ENCODE data around the gene NME1. TPM values are rescaled to one million over a fixed set of nuclear protein-coding genes. Genes with fewer than 3 reads are reported as not detected.

NME1 gene
- total RNA-seq, 1 experiment from 2014 or later, result 238 TPM

DNA sequence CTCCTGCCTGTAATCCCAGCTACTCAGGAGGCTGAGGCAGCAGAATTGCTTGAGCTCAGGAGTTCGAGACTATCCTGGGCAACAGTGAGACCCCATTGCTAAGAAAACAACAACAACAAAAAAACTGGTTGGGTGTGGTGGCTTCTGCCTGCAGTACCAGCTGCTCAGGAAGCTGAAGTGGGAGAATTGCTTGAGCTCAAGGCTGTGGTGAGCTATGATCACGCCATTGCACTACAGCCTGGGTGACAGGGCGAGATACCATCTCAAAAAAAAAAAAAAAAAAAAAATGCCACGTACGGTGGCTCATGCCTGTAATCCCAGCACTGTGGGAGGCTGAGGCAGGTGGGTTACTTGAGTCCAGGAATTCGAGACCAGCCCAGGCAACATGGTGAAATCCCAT lies 46.9 kb downstream of the NME1 start (continued):
- TF ChIP-seq ZNF219 (CRISPR knock-in tag; IDR thresholded peaks at IDR 0.05; ENCODE audit: borderline replicate concordance) (no peak), ZNF425 (CRISPR knock-in tag; conservative IDR thresholded peaks at IDR 0.05) (no peak)

DNA sequence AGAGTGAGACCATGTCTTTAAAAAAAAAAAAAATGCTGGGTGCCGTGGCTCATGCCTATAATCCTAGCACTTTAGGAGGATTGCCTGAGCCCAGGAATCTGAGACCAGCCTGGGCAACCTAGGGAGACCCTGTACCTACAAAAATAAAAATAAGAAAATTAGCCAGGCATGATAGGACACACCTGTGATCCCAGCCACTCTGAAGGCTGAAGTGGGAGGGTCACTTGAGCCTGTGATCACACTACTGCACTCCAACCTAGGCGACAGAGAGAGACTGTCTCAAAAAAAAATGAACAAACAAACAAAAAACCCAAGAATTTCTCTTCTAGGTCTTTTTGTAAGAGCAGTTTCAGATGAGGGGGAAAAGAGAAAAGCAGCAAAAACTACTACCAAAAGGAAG lies 47.5 kb downstream of the NME1 start:
- no peak for ATAC-seq
- no peak for TF ChIP-seq CDX4 (CRISPR knock-in tag; IDR thresholded peaks at IDR 0.05; ENCODE audit: borderline replicate concordance)
- no peak for TF ChIP-seq NFATC4 (CRISPR knock-in tag; IDR thresholded peaks at IDR 0.05)
- TF ChIP-seq IRF2 (CRISPR knock-in tag; IDR thresholded peaks at IDR 0.05; ENCODE audit: borderline replicate concordance, low read depth), result no peak
- TF ChIP-seq E2F1 (CRISPR knock-in tag; IDR thresholded peaks at IDR 0.05), result no peak
- TF ChIP-seq JAZF1 (CRISPR knock-in tag; IDR thresholded peaks at IDR 0.05), result no peak
- TF ChIP-seq FOXJ3 (CRISPR knock-in tag; IDR thresholded peaks at IDR 0.05; ENCODE audit: borderline replicate concordance), result no peak
- TF ChIP-seq ATF6 (CRISPR knock-in tag; IDR thresholded peaks at IDR 0.05), result no peak
- TF ChIP-seq ATF1 (CRISPR knock-in tag; IDR thresholded peaks at IDR 0.05), result no peak
- no peak for TF ChIP-seq CREM (CRISPR knock-in tag; IDR thresholded peaks at IDR 0.05)
- TF ChIP-seq, protein P1, sequence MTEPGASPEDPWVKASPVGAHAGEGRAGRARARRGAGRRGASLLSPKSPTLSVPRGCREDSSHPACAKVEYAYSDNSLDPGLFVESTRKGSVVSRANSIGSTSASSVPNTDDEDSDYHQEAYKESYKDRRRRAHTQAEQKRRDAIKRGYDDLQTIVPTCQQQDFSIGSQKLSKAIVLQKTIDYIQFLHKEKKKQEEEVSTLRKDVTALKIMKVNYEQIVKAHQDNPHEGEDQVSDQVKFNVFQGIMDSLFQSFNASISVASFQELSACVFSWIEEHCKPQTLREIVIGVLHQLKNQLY (CRISPR knock-in tag; IDR thresholded peaks at IDR 0.05), result no peak
- TF ChIP-seq, protein P2, sequence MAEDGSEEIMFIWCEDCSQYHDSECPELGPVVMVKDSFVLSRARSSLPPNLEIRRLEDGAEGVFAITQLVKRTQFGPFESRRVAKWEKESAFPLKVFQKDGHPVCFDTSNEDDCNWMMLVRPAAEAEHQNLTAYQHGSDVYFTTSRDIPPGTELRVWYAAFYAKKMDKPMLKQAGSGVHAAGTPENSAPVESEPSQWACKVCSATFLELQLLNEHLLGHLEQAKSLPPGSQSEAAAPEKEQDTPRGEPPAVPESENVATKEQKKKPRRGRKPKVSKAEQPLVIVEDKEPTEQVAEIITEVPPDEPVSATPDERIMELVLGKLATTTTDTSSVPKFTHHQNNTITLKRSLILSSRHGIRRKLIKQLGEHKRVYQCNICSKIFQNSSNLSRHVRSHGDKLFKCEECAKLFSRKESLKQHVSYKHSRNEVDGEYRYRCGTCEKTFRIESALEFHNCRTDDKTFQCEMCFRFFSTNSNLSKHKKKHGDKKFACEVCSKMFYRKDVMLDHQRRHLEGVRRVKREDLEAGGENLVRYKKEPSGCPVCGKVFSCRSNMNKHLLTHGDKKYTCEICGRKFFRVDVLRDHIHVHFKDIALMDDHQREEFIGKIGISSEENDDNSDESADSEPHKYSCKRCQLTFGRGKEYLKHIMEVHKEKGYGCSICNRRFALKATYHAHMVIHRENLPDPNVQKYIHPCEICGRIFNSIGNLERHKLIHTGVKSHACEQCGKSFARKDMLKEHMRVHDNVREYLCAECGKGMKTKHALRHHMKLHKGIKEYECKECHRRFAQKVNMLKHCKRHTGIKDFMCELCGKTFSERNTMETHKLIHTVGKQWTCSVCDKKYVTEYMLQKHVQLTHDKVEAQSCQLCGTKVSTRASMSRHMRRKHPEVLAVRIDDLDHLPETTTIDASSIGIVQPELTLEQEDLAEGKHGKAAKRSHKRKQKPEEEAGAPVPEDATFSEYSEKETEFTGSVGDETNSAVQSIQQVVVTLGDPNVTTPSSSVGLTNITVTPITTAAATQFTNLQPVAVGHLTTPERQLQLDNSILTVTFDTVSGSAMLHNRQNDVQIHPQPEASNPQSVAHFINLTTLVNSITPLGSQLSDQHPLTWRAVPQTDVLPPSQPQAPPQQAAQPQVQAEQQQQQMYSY (CRISPR knock-in tag; IDR thresholded peaks at IDR 0.05), result no peak
- TF ChIP-seq, protein P3, sequence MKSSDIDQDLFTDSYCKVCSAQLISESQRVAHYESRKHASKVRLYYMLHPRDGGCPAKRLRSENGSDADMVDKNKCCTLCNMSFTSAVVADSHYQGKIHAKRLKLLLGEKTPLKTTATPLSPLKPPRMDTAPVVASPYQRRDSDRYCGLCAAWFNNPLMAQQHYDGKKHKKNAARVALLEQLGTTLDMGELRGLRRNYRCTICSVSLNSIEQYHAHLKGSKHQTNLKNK (CRISPR knock-in tag; IDR thresholded peaks at IDR 0.05), result no peak
- CTCF ChIA-PET, result no interaction called here
- Mint-ChIP-seq H3K27me3 (ENCODE audit: low read depth) (no peaks in the 10 kb centered on the region), H3K36me3 (peaks cover 56% of the 10 kb centered on the region), H3K4me3 (no peak overlapping the region), H3K4me1 (no peaks in the 10 kb centered on the region), H3K27ac (no peak overlapping the region), H3K9me3 (no peaks in the 10 kb centered on the region)
- POLR2A ChIA-PET, result no interaction called here
- DNase-seq (ENCODE audit: low spot score), result no peak

Measured in WTC11 (cell line).